Adrenal gland (tissue), 5 donors: ENCODE measurements around the gene FUCA2.

Source experiments
- POLR2A ChIP-seq, 2 donors: fragments of 450-650 bp; IDR thresholded peaks; one replicate each; pipeline ENCODE4 v1.6.1; 2017; ENCODE audit warnings: antibody characterized with exemption in 2 of 2, mild to moderate bottlenecking in 2 of 2, moderate library complexity in 1 of 2
- TF ChIP-seq, protein P1 (sequence below), 6 experiments: fragments of 450-650 bp in 4 of 6; fragments of 200-600 bp in 2 of 6; sonication (generic) in 1 of 6; IDR thresholded peaks; 1 replicate in 5 of 6; 2 replicates in 1 of 6; pipeline versions ENCODE4 v1.5.1 to v1.8.0; 2016 to 2021; ENCODE audit warnings: antibody characterized with exemption in 6 of 6, mild to moderate bottlenecking in 2 of 6, moderate library complexity in 1 of 6
- donor health status: DM: no; HTN: no; CAD: no.

GRCh38 chr6:143529095-143529494, 17.6 kb upstream of the FUCA2 start:
- TF ChIP-seq POLR2A (IDR thresholded peaks at IDR 0.05), result no peak
- TF ChIP-seq, protein P1, sequence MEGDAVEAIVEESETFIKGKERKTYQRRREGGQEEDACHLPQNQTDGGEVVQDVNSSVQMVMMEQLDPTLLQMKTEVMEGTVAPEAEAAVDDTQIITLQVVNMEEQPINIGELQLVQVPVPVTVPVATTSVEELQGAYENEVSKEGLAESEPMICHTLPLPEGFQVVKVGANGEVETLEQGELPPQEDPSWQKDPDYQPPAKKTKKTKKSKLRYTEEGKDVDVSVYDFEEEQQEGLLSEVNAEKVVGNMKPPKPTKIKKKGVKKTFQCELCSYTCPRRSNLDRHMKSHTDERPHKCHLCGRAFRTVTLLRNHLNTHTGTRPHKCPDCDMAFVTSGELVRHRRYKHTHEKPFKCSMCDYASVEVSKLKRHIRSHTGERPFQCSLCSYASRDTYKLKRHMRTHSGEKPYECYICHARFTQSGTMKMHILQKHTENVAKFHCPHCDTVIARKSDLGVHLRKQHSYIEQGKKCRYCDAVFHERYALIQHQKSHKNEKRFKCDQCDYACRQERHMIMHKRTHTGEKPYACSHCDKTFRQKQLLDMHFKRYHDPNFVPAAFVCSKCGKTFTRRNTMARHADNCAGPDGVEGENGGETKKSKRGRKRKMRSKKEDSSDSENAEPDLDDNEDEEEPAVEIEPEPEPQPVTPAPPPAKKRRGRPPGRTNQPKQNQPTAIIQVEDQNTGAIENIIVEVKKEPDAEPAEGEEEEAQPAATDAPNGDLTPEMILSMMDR (IDR thresholded peaks at IDR 0.05), result no peak
